ENCODE data around the gene ZNF335.

GRCh38 chr20:45970646-45971424, 1.2 kb downstream of the ZNF335 start:
- TF ChIP-seq CTCF (conservative IDR thresholded peaks at IDR 0.05 in 1 of 2, IDR thresholded peaks at IDR 0.05 in 1 of 2; ENCODE audit: extremely low read depth in 1 of 2, insufficient read depth in 1 of 2, low read depth in 1 of 2, low read length in 2 of 2) (no peak), EZH2 (IDR thresholded peaks at IDR 0.05; ENCODE audit: borderline replicate concordance, low read length) (no peak)

Measured in mammary epithelial cell (primary cell).